Immature natural killer cell (primary cell): ENCODE results near the gene FOXI1. TPM values are rescaled to one million over a fixed set of nuclear protein-coding genes. Genes with fewer than 3 reads are reported as not detected.

Experiments used
- DNase-seq, 3 donors: peaks; one replicate each; pipeline ENCODE4 v3.0.0; 2022; ENCODE audit warnings: mixed read lengths in 1 of 3
- H3K27ac Mint-ChIP-seq, 6 donors: one replicate each; pipeline ENCODE4 v1.8.0; 2020; ENCODE audit warnings: mixed read lengths in 6 of 6, mild to moderate bottlenecking in 5 of 6, inconsistent platforms in 4 of 6, moderate library complexity in 3 of 6
- H3K27me3 Mint-ChIP-seq, 3 donors: one replicate each; pipeline ENCODE4 v1.8.0; 2020 to 2021; ENCODE audit warnings: low read depth in 3 of 3, mild to moderate bottlenecking in 3 of 3, mixed read lengths in 3 of 3, moderate library complexity in 3 of 3, inconsistent platforms in 1 of 3
- H3K36me3 Mint-ChIP-seq, 3 donors: one replicate each; pipeline ENCODE4 v1.8.0; 2020; ENCODE audit warnings: mixed read lengths in 3 of 3, inconsistent platforms in 2 of 3, mild to moderate bottlenecking in 2 of 3
- H3K4me1 Mint-ChIP-seq, 2 donors: one replicate each; pipeline ENCODE4 v1.8.0; 2020; ENCODE audit warnings: inconsistent platforms in 2 of 2, mild to moderate bottlenecking in 2 of 2, mixed read lengths in 2 of 2, moderate library complexity in 1 of 2
- H3K4me3 Mint-ChIP-seq, 5 donors: one replicate each; pipeline ENCODE4 v1.8.0; 2020; ENCODE audit warnings: mild to moderate bottlenecking in 5 of 5, mixed read lengths in 5 of 5, inconsistent platforms in 3 of 5, moderate library complexity in 3 of 5
- H3K9me3 Mint-ChIP-seq, 6 donors: one replicate each; pipeline ENCODE4 v1.8.0; 2020; ENCODE audit warnings: mild to moderate bottlenecking in 6 of 6, mixed read lengths in 6 of 6, inconsistent platforms in 4 of 6, moderate library complexity in 3 of 6
- polyA plus RNA-seq, 3 donors: library from polyadenylated mRNA; unstranded; fragments of 300-500 nt; fragmentation: Illumina TruSeq; gene quantifications; one replicate each; pipeline ENCODE4 v1.2.3, GENCODE V29; 2021

Gene FOXI1
- not detected for polyA plus RNA-seq

- Mint-ChIP-seq H3K36me3 (no peaks in the 10 kb centered on the region), H3K9me3 (no peaks in the 10 kb centered on the region), H3K27me3 (peaks cover 1 to 14% (median 4%) of the 10 kb centered on the region in 3 donors), H3K4me3 (no peak within 1 kb of the TSS), H3K4me1 (no peaks in the 10 kb centered on the region), H3K27ac (no peak within 1 kb of the TSS)
- no peak for DNase-seq
Measured at GRCh38 chr5:170105642-170106611, at the start of gene FOXI1. Gene FOXI1, plus strand, starts transcription at chr5:170105897. Its CDS starts 61 bp downstream, at chr5:170105958.

- Mint-ChIP-seq H3K4me1 (no peaks in the 10 kb centered on the region), H3K9me3 (no peaks in the 10 kb centered on the region), H3K4me3 (no peak overlapping the region), H3K27me3 (peaks cover 0 to 1% (median 0%) of the 10 kb centered on the region in 3 donors), H3K36me3 (peaks cover 50 to 78% (median 56%) of the 10 kb centered on the region in 3 donors), H3K27ac (peak overlapping the region in 1 of 6 donors; percentile 43)
- no peak for DNase-seq
Measured at GRCh38 chr5:170056561-170057267, 49.0 kb upstream of the FOXI1 start.

- Mint-ChIP-seq H3K9me3 (no peaks in the 10 kb centered on the region), H3K27me3 (peaks cover 0 to 1% (median 0%) of the 10 kb centered on the region in 3 donors), H3K36me3 (peaks cover 51 to 78% (median 56%) of the 10 kb centered on the region in 3 donors), H3K4me3 (no peak overlapping the region), H3K4me1 (no peaks in the 10 kb centered on the region), H3K27ac (no peak overlapping the region)
- no peak for DNase-seq
Measured at GRCh38 chr5:170057311-170057710, 48.4 kb upstream of the FOXI1 start.

GRCh38 chr5:170059221-170059620, 46.5 kb upstream of the FOXI1 start:
- Mint-ChIP-seq H3K4me1 (no peaks in the 10 kb centered on the region), H3K27me3 (peaks cover 0 to 2% (median 0%) of the 10 kb centered on the region in 3 donors), H3K9me3 (no peaks in the 10 kb centered on the region), H3K4me3 (no peak overlapping the region), H3K36me3 (peaks cover 43 to 69% (median 52%) of the 10 kb centered on the region in 3 donors), H3K27ac (no peak overlapping the region)
- no peak for DNase-seq

GRCh38 chr5:170067152-170067551, 38.5 kb upstream of the FOXI1 start:
- Mint-ChIP-seq H3K36me3 (peaks cover 51 to 70% (median 68%) of the 10 kb centered on the region in 3 donors), H3K27me3 (peaks cover 0 to 6% (median 0%) of the 10 kb centered on the region in 3 donors), H3K9me3 (peaks cover 0 to 2% (median 0%) of the 10 kb centered on the region in 6 donors), H3K27ac (peak overlapping the region in 1 of 6 donors; percentile 27), H3K4me1 (no peaks in the 10 kb centered on the region), H3K4me3 (no peak overlapping the region)
- DNase-seq: no peak

- DNase-seq: no peak
- Mint-ChIP-seq H3K36me3 (peaks cover 49 to 68% (median 68%) of the 10 kb centered on the region in 3 donors), H3K4me1 (no peaks in the 10 kb centered on the region), H3K9me3 (peaks cover 0 to 2% (median 0%) of the 10 kb centered on the region in 6 donors), H3K4me3 (no peak overlapping the region), H3K27ac (peak overlapping the region in 2 of 6 donors; percentile 23 to 58), H3K27me3 (peaks cover 0 to 6% (median 0%) of the 10 kb centered on the region in 3 donors)
Measured at GRCh38 chr5:170067574-170068170, 38.0 kb upstream of the FOXI1 start.

- Mint-ChIP-seq H3K4me3 (no peak overlapping the region), H3K27ac (peak overlapping the region in 2 of 6 donors; percentile 2 to 57), H3K9me3 (peaks cover 0 to 2% (median 0%) of the 10 kb centered on the region in 6 donors), H3K27me3 (peaks cover 0 to 2% (median 0%) of the 10 kb centered on the region in 3 donors), H3K36me3 (peaks cover 45 to 65% (median 58%) of the 10 kb centered on the region in 3 donors), H3K4me1 (no peaks in the 10 kb centered on the region)
- no peak for DNase-seq
Measured at GRCh38 chr5:170069512-170069911, 36.2 kb upstream of the FOXI1 start.

GRCh38 chr5:170070556-170071412, 34.9 kb upstream of the FOXI1 start:
- Mint-ChIP-seq H3K36me3 (peaks cover 42 to 69% (median 57%) of the 10 kb centered on the region in 3 donors), H3K9me3 (peaks cover 0 to 2% (median 0%) of the 10 kb centered on the region in 6 donors), H3K27me3 (peaks cover 0 to 1% (median 0%) of the 10 kb centered on the region in 3 donors), H3K4me1 (no peaks in the 10 kb centered on the region), H3K4me3 (no peak overlapping the region), H3K27ac (peak overlapping the region in 2 of 6 donors; percentile 20 to 40)
- DNase-seq: no peak

GRCh38 chr5:170071748-170072147, 33.9 kb upstream of the FOXI1 start:
- H3K9me3 Mint-ChIP-seq: peaks cover 0 to 2% (median 0%) of the 10 kb centered on the region in 6 donors
- H3K4me3 Mint-ChIP-seq: no peak overlapping the region
- peaks cover 0 to 1% (median 0%) of the 10 kb centered on the region in 3 donors for H3K27me3 Mint-ChIP-seq
- no peaks in the 10 kb centered on the region for H3K4me1 Mint-ChIP-seq
- DNase-seq: no peak
- H3K27ac Mint-ChIP-seq: no peak overlapping the region
- peaks cover 44 to 74% (median 51%) of the 10 kb centered on the region in 3 donors for H3K36me3 Mint-ChIP-seq

GRCh38 chr5:170075696-170076095, 30.0 kb upstream of the FOXI1 start:
- no peaks in the 10 kb centered on the region for H3K27me3 Mint-ChIP-seq
- DNase-seq: no peak
- peaks cover 0 to 2% (median 0%) of the 10 kb centered on the region in 6 donors for H3K9me3 Mint-ChIP-seq
- H3K36me3 Mint-ChIP-seq: peaks cover 24 to 69% (median 37%) of the 10 kb centered on the region in 3 donors
- H3K4me1 Mint-ChIP-seq: no peaks in the 10 kb centered on the region
- no peak overlapping the region for H3K27ac Mint-ChIP-seq
- H3K4me3 Mint-ChIP-seq: no peak overlapping the region

- Mint-ChIP-seq H3K4me1 (no peaks in the 10 kb centered on the region), H3K9me3 (peaks cover 0 to under 1% (median 0%) of the 10 kb centered on the region in 6 donors), H3K27me3 (no peaks in the 10 kb centered on the region), H3K4me3 (no peak overlapping the region), H3K36me3 (peaks cover 19 to 69% (median 36%) of the 10 kb centered on the region in 3 donors), H3K27ac (no peak overlapping the region)
- DNase-seq: no peak
Measured at GRCh38 chr5:170076211-170076610, 29.5 kb upstream of the FOXI1 start.

GRCh38 chr5:170076739-170077138, 29.0 kb upstream of the FOXI1 start:
- Mint-ChIP-seq H3K9me3 (no peaks in the 10 kb centered on the region), H3K27ac (peak overlapping the region in 1 of 6 donors; percentile 13), H3K4me3 (no peak overlapping the region)

More at GRCh38 chr5:170076739-170077138, 29.0 kb upstream of the FOXI1 start:
- Mint-ChIP-seq H3K36me3 (peaks cover 16 to 69% (median 34%) of the 10 kb centered on the region in 3 donors), H3K27me3 (no peaks in the 10 kb centered on the region), H3K4me1 (no peaks in the 10 kb centered on the region)
- DNase-seq: no peak
